ENCODE measurements around the gene DCAF6.

DCAF6 gene

DNA sequence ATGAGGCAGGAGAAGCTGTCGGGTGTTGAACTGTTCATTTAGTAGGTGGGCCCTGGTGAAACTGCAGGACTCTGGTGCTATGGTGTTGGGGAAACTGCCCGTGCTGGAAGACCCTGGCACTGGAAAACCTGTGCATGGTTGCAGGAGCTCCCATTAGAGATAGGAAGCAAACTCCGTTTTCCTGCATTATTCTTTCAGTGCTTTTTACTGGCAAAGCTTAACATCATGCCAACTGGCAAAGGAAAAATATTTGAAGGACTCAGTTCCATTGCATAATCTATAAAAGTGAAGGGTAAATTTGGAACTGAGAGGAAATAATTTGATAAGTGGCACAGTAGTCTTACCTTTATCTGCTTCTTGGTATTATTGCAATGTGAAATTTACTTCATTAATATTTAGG, 32.1 kb downstream of the DCAF6 start:
- DNase-seq, result no peak

DNA sequence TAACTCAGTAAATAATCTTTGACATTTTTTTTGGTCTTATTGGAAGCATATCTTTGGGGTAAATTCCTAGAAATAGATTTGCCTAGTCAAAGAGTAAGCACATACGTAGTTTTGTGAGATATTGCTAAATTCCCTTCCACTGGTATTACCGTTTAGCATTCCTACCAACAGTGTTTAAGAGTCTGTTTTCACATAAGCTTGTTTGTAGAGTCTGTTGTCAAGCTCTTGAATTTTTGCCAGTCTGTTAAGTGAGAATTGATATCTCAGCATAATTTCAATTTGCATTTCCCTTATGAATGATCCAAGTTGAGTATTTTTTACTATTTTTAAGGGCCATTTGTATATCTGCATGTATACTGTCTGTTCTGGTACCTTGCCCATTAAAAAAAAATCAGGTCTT, 37.3 kb downstream of the DCAF6 start:
- DNase-seq, result no peak

DNA sequence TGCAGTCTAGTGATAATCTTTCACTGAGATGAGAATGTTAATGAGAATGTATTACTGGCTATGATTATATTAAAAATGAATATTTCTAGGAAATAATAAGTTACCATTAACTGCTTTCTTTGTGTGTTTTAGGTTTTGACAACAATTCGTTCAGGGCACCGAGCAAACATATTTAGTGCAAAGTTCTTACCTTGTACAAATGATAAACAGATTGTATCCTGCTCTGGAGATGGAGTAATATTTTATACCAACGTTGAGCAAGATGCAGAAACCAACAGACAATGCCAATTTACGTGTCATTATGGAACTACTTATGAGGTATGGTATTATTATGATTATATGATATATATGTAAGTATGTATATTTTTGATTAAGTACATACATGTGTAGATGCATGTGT, 38.2 kb downstream of the DCAF6 start:
- no peak for DNase-seq

DNA sequence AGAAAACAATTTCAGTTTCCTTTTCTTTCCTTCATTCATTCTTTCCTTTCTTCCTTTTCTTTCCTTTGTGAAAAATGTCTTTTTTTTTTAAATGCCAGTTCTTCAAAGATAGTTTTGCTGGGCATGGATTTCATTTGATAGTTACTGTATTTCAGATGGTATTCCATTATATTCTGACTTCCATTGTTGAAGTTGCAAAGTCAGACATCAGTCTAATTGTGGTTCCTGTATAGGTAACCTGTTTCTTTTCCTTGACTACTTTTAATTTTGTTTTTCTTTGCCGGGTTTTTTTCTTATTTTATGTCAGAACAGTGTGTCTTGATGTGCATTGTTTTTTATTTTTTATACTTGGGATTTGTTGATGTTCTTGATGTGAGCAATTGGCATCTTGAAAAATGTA, 40.8 kb downstream of the DCAF6 start:
- DNase-seq, result no peak

DNA sequence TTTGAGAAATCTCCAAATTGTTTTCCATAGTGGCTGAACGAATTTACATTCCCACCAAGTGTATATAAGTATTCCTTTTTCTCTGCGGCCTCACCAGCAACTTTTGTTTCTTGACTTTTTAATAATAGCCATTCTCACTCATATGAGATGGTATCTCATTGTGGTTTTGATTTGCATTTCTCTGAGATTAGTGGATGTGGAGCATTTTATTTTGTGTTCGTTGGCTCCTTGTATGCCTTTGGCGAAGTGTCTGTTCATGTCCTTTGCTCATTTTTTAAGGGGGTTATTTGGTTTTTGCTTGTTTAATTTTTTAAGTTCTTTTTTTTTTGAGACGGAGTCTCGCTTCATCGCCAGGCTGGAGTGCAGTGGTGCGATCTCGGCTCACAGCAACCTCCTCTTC, 45.5 kb downstream of the DCAF6 start:
- DNase-seq, result no peak

DNA sequence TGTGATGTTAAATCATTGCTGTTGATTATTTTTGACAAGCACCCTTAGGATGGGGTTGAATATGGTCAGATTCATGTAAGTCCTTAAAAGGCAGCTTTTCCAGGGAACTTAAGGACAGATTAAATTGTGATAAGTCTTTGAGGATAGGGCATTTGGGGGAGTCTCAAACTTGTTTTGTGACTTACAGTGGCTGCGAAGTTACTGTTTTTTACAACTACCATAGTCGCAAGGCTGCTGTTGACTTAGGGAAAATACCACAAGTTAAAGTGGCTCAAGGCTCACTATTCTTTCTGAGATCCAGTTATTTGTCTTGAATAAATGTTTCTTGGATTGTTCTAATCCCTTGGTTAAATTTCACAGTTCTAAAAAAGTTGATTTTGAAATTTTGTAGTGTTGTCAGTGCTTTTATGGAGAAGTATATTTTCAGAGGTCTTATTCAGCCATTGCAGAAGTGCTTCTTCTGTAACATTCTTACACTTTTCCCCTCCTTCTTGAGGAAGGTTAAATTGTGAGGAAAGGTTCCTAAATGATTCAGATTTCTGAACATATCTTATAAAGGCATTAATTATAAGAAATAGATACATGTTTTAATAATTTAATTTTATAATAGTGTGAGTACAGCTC, 47.4 kb downstream of the DCAF6 start:
- DNase-seq, result no peak

DNA sequence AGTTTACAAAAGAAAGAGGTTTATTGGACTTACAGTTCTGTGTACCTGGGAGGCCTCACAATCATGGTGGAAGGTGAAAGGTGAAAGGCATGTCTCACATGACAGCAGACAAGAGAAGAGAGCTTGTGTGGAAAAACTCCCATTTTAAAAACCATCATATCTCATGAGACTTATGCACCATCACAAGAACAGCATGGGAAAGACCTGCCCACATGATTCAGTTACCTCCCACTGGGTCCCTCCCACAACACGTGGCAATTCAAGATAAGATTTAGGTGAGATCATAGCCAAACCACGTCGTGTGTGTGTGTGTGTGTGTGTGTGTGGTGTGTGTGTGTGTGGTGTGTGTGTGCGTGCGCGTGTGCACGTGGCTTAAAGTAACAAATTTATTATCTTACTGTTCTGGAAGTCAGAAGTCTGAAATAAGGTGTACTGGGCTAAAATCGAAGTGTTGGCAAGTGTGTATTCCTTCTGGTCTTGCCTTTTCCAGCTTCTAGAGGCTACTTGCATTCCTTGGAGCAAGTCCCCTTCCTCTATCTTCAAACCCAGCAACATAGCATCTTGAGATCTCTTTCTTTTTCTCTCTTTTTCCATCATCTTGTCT, 48.5 kb downstream of the DCAF6 start:
- no peak for DNase-seq

DNA sequence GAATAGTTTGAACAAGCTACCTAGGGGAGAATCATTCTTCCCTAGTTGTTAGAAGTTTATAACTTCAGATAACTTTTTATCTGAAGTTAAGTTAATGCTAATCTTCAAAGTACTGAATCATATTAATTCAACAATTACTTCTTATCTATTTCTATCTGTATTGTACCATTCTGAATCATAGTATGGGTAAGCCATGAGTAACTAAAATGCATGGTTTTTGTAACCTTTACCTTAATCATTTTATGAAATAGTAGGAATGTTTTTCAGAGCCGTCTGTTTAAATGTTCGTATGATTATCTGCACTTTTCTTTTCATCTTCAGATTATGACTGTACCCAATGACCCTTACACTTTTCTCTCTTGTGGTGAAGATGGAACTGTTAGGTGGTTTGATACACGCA, 50.7 kb downstream of the DCAF6 start:
- no peak for DNase-seq

DNA sequence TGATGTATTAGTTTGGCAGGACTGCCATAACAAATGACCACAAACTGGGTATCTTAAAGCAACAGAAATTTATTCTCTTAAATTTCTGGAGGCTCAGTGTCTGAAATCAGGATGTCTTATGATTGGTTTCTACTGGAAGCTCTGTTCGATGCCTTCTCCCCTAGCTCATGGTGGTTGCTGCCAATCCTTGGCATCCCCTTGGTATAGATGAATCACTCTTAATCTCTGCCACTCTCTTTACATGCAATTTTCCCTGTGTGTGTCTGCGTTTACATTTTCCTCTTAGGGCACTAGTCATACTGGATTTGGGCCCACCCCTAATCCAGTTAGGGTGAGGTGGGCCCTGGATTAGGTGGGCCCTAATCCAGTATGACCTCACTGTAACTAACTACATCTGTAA, 55.1 kb downstream of the DCAF6 start:
- no peak for DNase-seq

DNA sequence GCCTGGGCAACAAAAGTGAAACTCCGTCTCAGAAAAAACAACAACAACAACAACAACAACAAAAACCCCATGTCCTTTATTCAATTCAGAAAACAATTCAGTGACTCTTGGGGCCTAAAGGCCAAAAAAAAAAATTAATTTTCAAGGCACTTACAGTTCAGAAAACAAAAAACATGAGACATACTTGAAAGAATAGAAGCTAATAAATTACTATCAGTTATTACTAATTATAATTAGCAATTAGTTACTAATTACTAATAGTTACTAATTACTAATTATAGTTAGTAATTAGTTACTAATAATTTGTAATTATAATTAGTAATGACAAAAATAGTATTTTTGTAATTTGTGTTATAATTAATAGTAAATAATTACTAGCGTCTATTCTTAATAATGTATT, 57.2 kb downstream of the DCAF6 start:
- no peak for DNase-seq

DNA sequence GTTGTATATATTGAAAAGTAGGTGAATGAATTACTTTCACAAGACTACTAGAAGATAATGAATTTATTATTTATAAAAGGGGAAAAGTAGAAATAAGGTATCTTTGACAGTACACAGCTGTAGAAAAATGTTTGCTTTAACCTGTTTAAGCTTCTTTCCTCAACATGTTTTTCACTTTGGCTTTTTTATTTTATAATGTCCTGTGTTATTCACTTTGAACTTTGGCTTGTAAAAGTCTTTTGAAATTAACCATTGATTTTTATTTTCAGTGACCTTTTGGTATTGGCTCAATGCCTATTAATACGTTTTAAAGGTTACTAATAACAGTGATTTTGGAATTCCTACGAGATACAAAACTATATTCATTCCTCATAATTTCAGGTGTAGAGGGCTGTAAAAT, 58.1 kb downstream of the DCAF6 start:
- DNase-seq, result no peak

DNA sequence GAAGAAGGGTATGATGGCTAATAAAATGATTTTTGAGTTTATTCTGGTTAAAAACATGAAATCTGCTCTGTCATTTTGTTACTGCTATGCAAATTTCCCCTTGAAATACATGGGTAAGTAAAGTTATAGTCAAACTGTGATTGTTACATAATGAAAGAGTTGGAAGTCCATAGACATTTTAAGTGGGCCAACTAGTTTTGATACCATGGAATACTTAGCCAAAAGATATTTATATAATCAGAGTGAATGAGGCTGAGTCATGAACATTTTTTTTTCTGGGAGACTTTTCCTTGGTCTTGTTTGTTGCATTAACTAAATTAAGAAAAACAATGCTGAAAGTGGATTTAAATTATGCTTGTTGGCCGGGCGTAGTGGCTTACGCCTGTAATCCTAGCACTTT, 58.6 kb downstream of the DCAF6 start:
- DNase-seq, result no peak

DNA sequence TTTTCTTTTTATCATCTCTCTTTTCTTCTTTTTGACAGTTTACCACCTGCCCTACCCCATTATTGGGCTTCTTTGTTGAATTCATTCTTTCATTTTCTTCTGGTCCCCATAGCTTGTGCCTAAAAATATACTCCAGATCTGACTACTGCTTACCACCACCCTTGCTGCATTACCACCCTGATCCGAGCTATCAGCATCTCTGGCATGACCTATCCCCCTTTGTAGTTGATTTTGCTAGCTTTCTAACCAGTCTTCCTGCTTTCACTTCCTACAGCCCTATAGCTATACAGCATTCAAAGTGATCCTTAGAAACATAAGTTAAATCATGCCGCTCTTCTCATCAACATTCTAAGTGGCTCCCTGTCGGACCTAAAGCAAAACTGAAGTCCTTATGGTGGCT, 59.8 kb downstream of the DCAF6 start:
- no peak for DNase-seq

DNA sequence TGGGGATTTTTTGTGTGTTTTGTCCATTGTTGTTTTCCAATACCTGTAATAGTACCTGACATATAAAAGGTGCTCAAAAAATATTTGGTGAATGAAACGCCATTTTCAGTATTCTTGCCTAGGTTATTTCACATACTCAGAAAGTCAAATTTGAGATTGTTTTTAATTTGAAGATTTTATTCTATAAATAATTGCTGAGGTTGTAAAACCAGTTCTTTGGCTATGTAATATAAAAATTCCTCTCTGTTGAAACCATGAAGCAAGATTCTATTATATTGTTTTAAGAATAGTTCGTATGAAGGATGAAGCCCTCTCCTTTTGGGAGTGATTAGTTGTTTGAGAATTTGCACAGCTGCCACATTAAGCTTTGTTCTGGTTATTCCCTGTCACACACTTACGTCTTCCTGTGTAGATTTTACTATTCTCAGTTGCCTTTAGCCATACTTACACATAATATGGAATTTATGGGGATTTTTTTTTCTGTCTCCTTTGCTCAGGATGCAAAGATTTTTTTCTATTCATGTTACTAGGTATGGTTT, 60.6 kb downstream of the DCAF6 start:
- DNase-seq, result no peak

DNA sequence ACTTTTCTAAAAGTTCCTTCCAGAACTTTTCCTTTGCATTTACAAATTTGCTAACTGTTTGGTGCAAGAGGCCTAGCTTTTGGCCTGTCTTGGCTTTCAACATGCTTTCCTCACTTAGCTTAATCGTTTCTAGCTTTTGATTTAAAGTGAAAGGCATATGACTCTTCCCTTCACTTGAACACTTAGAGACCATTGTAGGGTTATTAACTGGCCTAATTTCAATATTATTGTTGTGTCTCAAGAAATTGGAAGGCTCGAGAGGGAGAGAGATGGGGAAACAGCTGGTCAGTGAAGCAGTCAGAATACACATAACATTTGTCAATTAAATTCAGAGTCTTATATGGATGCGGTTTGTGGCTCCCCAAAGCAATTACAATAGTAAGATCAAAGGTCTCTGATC, 63.4 kb downstream of the DCAF6 start:
- DNase-seq, result no peak

DNA sequence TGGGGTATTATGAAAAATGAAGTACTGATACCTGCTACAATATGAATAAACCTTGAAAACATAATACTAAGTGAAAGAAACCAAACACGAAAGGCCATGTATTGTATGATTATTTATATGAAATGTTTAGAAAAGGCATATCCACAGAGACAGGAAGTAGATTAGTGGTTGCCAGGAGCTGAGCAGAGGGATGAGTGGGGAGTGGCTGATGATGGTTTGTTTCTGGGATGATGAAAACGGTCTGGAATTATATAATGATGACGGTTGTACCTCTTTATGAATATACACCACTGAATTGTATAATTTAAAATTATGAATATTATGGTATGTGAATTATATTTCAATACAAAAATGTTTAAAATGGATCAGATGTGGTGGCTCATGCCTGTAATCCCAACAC, 64.2 kb downstream of the DCAF6 start:
- DNase-seq, result no peak

DNA sequence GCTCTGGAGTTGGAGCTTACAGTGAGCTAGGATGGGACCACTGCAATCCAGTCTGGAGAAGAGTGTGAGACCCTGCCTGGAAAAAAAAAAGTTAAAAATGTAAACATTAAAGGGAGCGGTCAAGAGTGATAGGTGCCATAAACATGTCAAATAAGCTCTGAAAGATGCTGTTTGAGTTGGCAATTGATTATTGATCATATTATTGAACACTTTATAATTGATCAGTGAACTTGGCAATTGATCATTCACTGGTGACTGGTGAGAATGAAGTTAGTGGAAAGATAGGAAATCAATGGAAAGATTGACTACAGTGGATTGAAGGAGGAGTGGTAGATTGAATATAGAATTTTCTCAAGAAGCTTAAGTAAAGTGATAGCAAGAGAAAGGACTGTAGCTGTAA, 64.7 kb downstream of the DCAF6 start:
- DNase-seq, result no peak

DNA sequence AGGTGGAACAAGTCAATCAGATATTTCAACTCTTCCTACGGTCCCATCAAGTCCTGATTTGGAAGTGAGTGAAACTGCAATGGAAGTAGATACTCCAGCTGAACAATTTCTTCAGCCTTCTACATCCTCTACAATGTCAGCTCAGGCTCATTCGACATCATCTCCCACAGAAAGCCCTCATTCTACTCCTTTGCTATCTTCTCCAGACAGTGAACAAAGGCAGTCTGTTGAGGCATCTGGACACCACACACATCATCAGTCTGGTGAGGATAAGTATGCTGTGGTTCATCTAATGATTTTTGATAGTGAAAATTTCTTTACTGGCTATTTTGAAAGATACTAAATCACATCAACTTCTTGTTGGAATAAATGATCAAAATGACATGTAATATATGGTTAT, 68.0 kb downstream of the DCAF6 start:
- no peak for DNase-seq

DNA sequence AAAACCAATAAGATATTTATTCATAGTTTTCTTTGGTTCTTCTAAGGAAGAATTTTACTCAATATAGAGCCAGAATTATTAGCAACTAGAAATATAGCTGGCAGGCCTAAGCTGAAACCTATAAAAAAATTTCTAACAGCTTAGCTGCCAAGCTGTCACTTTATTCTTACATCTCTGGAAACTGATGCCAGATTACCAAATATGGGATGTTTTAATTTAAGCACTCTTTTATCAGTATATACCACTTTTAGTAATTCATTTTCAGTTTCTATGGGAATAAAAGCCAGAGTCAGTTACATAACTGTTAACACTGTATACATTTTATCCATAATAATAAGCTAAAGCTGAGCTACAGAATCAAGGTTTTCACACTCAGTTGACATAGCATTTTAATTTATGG, 69.0 kb downstream of the DCAF6 start:
- DNase-seq, result no peak

DNA sequence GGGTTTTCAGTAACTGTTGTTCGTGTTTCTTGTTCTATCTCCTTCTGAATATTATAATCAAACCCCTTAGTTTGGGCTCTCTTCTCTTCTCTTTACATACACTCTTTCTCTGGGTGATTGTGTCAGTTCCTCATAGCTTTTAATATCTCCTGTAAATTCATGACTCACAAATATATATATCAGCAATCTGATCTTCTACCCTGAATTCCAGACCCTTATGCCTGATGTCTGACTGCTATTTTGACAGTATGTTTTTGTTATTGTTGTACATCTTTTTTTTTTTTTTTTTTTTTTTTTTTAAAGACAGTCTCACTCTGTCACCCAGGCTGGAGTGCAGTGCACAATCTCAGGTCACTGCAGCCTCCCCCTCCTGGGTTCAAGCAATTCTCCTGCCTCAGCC, 71.2 kb downstream of the DCAF6 start:
- no peak for DNase-seq

DNA sequence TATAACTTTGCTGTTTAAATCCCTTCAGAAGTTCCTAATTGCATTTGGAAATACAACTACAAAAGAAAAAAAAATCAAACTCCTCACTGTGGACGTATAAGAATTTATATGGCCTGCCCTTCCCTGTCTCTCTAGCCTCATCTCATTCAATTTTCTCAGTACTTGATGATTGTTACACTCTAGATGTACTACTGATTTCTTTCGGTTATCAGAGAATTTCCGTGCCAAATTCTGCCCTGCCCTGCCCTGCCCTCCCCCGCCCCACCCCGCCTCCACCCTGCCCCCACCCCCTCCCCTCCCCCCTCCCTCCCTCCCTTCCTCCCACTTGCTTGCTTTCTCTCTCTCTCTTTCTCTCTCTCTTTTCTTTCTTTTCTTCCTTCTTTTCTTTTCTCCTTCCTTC, 72.1 kb downstream of the DCAF6 start:
- DNase-seq, result no peak

DNA sequence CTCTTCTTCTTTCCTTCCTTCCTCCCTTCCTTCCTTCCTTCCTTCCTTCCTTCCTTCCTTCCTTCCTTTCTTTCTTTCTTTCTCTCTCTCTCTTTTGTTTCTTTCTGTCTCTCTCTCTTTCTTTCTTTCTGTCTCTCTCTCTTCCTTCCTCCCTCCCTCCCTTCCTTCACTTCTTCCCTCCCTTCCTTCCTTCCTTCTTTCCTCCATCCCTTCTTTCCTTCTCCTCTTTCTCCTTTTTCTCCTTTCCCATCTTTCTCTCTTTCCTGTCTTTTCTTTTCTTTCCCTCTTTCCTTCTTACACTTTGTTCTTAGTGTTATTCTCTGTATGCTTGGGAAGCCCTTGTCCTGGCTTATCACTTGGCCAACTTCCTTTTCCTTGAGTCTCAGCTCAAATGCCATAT, 72.8 kb downstream of the DCAF6 start:
- DNase-seq, result no peak

DNA sequence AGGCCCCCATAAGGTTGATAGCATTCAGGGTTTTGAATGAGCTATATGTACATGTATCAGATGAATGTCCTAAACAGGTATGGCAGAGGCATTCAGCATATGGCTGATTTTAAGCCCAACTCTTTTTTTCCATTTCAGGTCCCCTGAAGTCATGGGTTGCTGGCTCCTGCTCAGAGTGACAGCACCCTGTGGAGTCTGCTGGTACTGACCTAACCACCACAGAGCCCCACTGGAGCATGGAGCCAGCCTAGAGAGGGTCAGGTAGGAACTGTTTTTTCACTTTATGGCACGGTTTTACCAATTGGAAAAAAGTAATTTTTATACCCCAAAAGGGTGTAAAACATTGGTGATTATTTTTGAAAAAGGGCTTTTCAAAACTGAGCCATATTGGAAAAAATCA, 82.9 kb downstream of the DCAF6 start:
- no peak for DNase-seq

DNA sequence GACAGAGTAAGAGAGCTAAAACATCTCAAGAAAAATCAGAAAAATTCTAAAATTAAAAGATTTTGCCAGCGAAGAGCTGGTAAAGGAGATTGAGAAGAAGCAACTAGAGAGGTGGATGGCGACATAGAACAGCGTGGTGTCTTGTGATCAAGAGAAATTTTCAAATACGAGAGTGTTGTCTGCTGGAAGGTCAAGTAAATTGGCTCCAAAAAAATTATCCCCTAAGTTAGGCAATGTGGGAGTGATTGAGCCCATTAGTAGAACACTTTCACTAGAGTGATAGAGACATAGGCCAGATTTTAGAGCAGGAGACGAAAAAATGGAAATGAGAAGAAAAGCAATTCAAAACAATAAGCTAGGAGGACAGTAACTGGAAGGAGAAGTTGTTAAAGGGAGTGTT, 94.7 kb downstream of the DCAF6 start:
- no peak for DNase-seq

DNA sequence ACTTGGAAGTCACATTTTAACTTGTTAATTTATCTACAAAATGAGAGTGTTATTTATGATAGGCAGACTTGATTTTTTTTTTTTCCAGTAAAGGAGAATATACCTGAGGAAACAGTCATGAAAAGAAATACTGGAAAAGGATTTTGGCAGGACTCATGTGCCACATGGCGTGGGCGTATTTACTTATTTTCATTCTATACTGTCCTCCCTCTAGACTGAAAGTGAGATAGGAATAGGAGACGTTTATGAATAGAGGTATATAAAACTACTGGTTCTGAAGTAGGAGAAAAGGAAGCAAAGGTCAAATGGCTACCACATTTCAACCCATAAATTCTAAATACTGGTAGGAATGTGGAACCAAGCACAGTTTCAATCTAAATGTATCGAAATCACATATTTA, 95.1 kb downstream of the DCAF6 start:
- DNase-seq, result no peak
